Transverse colon (tissue), 4 donors: ENCODE measurements around the gene KRT4.

Source experiments
- CTCF ChIP-seq, 5 experiments: fragments of 200-600 bp in 3 of 5; fragments of 450-650 bp in 2 of 5; sonication (generic) in 3 of 5; IDR thresholded peaks; 1 replicate in 2 of 5; 2 replicates in 3 of 5; pipeline ENCODE4 v1.5.1; 2016 to 2017; ENCODE audit warnings: antibody characterized with exemption in 5 of 5, inconsistent platforms in 3 of 5, mild to moderate bottlenecking in 2 of 5, moderate library complexity in 1 of 5
- POLR2A ChIP-seq: fragments of 450-650 bp; IDR thresholded peaks from one replicate; pipeline ENCODE4 v1.6.1; 2016; ENCODE audit warnings: antibody characterized with exemption, mild to moderate bottlenecking, moderate library complexity
- POLR2AphosphoS5 ChIP-seq, 3 donors: sonication (generic); formaldehyde crosslinking; IDR thresholded peaks; one replicate each; pipeline ENCODE4 v1.6.1; 2016; ENCODE audit warnings: antibody characterized with exemption in 3 of 3

- TF ChIP-seq CTCF (IDR thresholded peaks at IDR 0.05) = no peak
- no peak for TF ChIP-seq POLR2AphosphoS5 (IDR thresholded peaks at IDR 0.05)
- TF ChIP-seq POLR2A = no peak
These were observed 19.3 kb upstream of the KRT4 start for GRCh38 chr12:52832985-52833905.
